RWPE2 (cell line): ENCODE data around the gene SERTAD3.

Experiments used
- ATAC-seq: fragments of 200-7000 bp; cut with Tn5 transposase; 3 replicates; pipeline ENCODE4 v1.9.1; 2021; ENCODE audit warnings: low read depth
- DNase-seq: peaks from one replicate; pipeline ENCODE4 v3.0.0-alpha.2; 2020; ENCODE audit warnings: low spot score
- H3K27ac ChIP-seq: fragments of 450-650 bp; 2 replicates; pipeline ENCODE4 v1.5.1; 2017; ENCODE audit warnings: mild to moderate bottlenecking; ENCODE audit not compliant: poor library complexity, severe bottlenecking
- H3K27me3 ChIP-seq: fragments of 250-450 bp; sonication (Bioruptor Pico); 2 replicates; pipeline ENCODE4 v1.5.1; 2021; ENCODE audit warnings: mild to moderate bottlenecking, moderate library complexity; ENCODE audit not compliant: insufficient read depth, poor library complexity, severe bottlenecking
- H3K36me3 ChIP-seq: fragments of 250-450 bp; sonication (Bioruptor Pico); 2 replicates; pipeline ENCODE4 v1.5.1; 2020; ENCODE audit warnings: low read depth, mild to moderate bottlenecking, moderate library complexity
- H3K4me1 ChIP-seq: fragments of 250-450 bp; sonication (Bioruptor Pico); 2 replicates; pipeline ENCODE4 v1.5.1; 2021; ENCODE audit warnings: mild to moderate bottlenecking, moderate library complexity; ENCODE audit not compliant: insufficient read depth, poor library complexity, severe bottlenecking
- H3K4me3 ChIP-seq: fragments of 250-450 bp; sonication (Bioruptor Pico); 2 replicates; pipeline ENCODE4 v1.5.1; 2021; ENCODE audit warnings: mild to moderate bottlenecking, moderate library complexity; ENCODE audit not compliant: severe bottlenecking
- H3K9me3 ChIP-seq: fragments of 250-450 bp; sonication (Bioruptor Pico); 2 replicates; pipeline ENCODE4 v1.5.1; 2021; ENCODE audit warnings: mild to moderate bottlenecking, moderate library complexity; ENCODE audit not compliant: severe bottlenecking
- TF ChIP-seq, protein P1 (sequence below): fragments of 450-650 bp; IDR thresholded peaks from one replicate; pipeline ENCODE4 v1.5.1; 2017; ENCODE audit warnings: mild to moderate bottlenecking, moderate library complexity; ENCODE audit not compliant: poor library complexity, severe bottlenecking

Gene SERTAD3

GRCh38 chr19:40400559-40400958 is 43.6 kb downstream of the SERTAD3 start:
- Histone ChIP-seq H3K9me3 (no peaks in the 10 kb centered on the region), H3K4me3 (no peak overlapping the region), H3K27me3 (no peaks in the 10 kb centered on the region), H3K36me3 (no peaks in the 10 kb centered on the region), H3K4me1 (no peaks in the 10 kb centered on the region), H3K27ac (no peak overlapping the region)
- TF ChIP-seq, protein P1, sequence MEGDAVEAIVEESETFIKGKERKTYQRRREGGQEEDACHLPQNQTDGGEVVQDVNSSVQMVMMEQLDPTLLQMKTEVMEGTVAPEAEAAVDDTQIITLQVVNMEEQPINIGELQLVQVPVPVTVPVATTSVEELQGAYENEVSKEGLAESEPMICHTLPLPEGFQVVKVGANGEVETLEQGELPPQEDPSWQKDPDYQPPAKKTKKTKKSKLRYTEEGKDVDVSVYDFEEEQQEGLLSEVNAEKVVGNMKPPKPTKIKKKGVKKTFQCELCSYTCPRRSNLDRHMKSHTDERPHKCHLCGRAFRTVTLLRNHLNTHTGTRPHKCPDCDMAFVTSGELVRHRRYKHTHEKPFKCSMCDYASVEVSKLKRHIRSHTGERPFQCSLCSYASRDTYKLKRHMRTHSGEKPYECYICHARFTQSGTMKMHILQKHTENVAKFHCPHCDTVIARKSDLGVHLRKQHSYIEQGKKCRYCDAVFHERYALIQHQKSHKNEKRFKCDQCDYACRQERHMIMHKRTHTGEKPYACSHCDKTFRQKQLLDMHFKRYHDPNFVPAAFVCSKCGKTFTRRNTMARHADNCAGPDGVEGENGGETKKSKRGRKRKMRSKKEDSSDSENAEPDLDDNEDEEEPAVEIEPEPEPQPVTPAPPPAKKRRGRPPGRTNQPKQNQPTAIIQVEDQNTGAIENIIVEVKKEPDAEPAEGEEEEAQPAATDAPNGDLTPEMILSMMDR = no peak
- DNase-seq (no peak), ATAC-seq (no peak)

- Histone ChIP-seq H3K4me1 (no peaks in the 10 kb centered on the region), H3K27ac (no peak overlapping the region), H3K36me3 (no peaks in the 10 kb centered on the region), H3K9me3 (no peaks in the 10 kb centered on the region), H3K27me3 (no peaks in the 10 kb centered on the region), H3K4me3 (no peak overlapping the region)
- TF ChIP-seq, protein P1 = no peak
- ATAC-seq (peak; percentile 80), DNase-seq (no peak)
Measured at GRCh38 chr19:40398417-40399131, 45.6 kb downstream of the SERTAD3 start.

DNA sequence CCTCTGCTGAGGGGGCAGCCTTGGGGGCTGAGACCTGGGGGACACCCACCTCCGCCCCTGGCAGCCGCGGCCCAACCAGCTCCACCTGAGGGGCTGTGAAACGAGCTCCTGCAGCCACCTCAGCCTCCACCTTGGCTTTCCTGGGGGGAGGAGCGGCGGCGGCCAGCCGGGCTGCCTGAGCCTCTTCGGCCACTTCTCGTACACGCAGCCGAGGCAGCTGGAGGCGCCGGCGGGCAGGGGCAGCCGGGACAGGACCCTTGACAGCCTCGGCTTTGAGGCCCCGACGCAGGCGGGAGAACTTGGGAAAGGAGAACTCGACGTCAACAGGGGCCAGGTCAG is 46.6 kb downstream of the SERTAD3 start:
- Histone ChIP-seq H3K4me1 (peaks cover 7% of the 10 kb centered on the region), H3K9me3 (no peaks in the 10 kb centered on the region), H3K4me3 (no peak overlapping the region), H3K27me3 (no peaks in the 10 kb centered on the region), H3K27ac (no peak overlapping the region), H3K36me3 (no peaks in the 10 kb centered on the region)
- DNase-seq (no peak), ATAC-seq (no peak)
- TF ChIP-seq, protein P1 = no peak

- Histone ChIP-seq H3K9me3 (no peaks in the 10 kb centered on the region), H3K27me3 (no peaks in the 10 kb centered on the region), H3K4me3 (no peak overlapping the region), H3K36me3 (no peaks in the 10 kb centered on the region), H3K27ac (no peak overlapping the region), H3K4me1 (peaks cover 8% of the 10 kb centered on the region)
- TF ChIP-seq, protein P1 = no peak
- no peak for DNase-seq
- no peak for ATAC-seq
Measured at GRCh38 chr19:40396886-40397567, 47.1 kb downstream of the SERTAD3 start.

DNA sequence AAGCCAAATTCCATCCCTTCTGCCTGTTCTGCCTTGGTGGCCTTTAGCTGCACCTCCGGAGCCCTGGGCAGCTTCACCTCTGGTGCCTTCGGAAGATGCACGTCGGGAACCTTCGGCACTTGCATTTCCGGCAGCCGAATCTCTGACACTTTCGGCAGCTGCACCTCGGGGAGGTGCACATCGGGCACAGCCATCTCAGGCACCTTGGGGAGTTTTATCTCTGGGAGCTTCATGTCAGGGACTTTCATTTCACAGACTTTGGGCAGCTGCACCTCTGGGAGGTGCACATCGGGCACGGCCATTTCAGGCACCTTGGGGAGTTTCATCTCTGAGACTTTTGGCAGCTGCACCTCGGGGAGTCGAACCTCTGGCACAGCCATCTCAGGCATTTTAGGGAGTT is 48.2 kb downstream of the SERTAD3 start:
- DNase-seq (no peak), ATAC-seq (no peak)
- Histone ChIP-seq H3K27ac (no peak overlapping the region), H3K4me3 (no peak overlapping the region), H3K4me1 (peaks cover 8% of the 10 kb centered on the region), H3K27me3 (no peaks in the 10 kb centered on the region), H3K36me3 (no peaks in the 10 kb centered on the region), H3K9me3 (no peaks in the 10 kb centered on the region)
- TF ChIP-seq, protein P1 = no peak
